ENCODE measurements around the gene F2RL2.
A peak's percentile ranks its signal among the peaks of the same experiment; 100 is the strongest.

Gene F2RL2

DNA sequence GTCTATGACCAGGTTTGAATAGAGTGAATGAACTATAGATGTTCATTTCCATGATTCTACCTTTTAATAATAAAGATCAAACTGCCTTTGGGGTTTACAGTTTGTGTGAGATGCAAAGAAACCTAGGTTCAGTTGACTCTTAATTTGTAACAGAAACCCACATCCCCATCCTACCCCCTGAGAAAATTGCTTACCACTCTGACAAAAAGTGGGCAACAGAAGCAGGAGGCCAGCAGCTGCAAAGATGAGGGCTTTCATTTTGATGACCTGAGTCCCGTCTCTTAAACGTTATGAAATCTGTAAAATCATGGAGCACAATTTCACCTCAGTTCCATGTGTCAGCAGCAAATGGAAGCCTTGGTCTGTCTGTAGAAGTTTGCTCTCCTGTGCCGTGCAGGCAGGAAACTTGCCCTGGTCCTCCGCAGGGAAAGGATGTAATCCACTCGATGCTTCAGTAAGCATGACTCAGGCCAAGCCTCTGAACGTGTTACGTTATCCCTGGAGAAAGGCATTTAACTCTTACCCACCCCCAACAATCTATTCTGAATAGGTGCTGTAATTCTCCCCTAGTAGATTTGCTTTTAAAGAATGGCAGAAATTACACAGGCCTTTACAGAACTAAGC is at the start of gene F2RL2:
TSS of gene F2RL2 (minus strand) at position 431 of the 624 bp plus-strand sequence. CDS start at position 258, 173 bp downstream.
- Histone ChIP-seq H3K9me3 (ENCODE audit: severe bottlenecking) (no peaks in the 10 kb centered on the region), H3K4me3 (ENCODE audit: low read depth, low read length) (no peak within 1 kb of the TSS), H3K27me3 (ENCODE audit: insufficient read depth, low read depth, severe bottlenecking) (no peaks in the 10 kb centered on the region), H3K27ac (no peak within 1 kb of the TSS), H3K36me3 (no peaks in the 10 kb centered on the region)
- no peak for TF ChIP-seq CTCF (IDR thresholded peaks at IDR 0.05; ENCODE audit: low read depth, low read length)
- peak; percentile 30 for DNase-seq

DNA sequence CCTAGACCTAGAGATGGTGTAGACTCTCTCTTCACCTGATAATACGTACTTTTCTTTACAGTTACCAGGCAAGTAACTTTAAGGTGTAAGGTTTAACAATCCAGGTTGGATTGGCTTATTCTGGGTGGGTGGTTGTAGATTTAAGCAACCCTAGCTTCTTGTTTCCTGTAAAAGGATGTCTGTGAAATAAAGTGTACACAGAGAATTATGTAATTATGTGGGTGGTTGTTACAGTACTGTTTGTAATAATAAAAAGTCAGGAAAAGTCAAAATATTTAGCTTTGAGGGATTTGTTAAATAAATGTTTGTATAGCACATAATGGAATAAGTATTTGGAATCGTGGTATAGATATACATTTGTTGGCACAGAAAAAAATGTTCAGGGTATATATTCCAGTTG is 49.0 kb upstream of the F2RL2 start:
- H3K4me3 ChIP-seq (ENCODE audit: low read depth, low read length), result no peak overlapping the region
- no peak for DNase-seq
- peaks cover 18% of the 10 kb centered on the region for H3K36me3 ChIP-seq
- no peaks in the 10 kb centered on the region for H3K9me3 ChIP-seq (ENCODE audit: severe bottlenecking)
- no peak overlapping the region for H3K27ac ChIP-seq
- no peak for TF ChIP-seq CTCF (IDR thresholded peaks at IDR 0.05; ENCODE audit: low read depth, low read length)
- H3K27me3 ChIP-seq (ENCODE audit: insufficient read depth, low read depth, severe bottlenecking), result no peaks in the 10 kb centered on the region

DNA sequence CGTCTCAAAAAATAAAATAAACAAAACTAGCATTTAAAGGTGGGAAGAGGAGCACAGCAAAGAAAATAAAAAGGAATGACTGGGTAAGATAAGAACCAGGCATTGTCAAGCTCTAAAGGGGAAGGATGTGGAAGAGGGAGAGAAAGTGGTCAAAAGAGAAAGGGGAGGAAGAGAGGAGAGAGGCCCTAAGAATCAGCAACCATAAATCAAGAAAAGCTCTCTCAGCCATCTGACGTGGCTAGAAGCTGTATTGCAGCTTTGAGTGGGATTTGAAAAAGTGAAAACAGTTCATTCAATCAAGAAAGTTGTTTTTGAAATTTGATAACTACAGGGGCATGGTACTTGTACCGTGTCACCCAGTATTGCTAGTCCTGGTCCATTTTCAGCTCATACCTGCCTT is 47.3 kb upstream of the F2RL2 start:
- Histone ChIP-seq H3K36me3 (peaks cover 18% of the 10 kb centered on the region), H3K27ac (no peak overlapping the region), H3K4me3 (ENCODE audit: low read depth, low read length) (no peak overlapping the region), H3K9me3 (ENCODE audit: severe bottlenecking) (no peaks in the 10 kb centered on the region), H3K27me3 (ENCODE audit: insufficient read depth, low read depth, severe bottlenecking) (no peaks in the 10 kb centered on the region)
- TF ChIP-seq CTCF (IDR thresholded peaks at IDR 0.05; ENCODE audit: low read depth, low read length), result no peak
- DNase-seq, result no peak

DNA sequence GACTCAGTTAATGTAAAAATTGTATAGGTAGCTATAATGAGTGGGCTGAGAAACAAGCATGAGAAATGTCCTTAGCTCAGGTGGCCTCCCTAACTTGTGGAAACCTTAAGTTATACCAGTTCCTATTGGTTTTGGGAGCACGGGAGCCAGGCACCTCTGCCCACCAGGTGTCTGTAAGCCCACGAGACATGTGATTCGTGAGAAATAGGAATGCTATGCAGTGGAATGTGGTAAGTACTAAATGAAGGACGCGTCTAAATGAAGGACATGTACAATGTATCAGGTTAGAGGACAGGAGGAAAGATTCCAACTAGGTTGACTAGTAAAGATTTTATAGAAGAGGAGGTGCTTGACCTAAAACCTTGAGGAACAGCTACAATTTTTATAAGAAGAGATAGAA is 46.0 kb upstream of the F2RL2 start:
- H3K9me3 ChIP-seq (ENCODE audit: severe bottlenecking), result no peaks in the 10 kb centered on the region
- DNase-seq, result no peak
- H3K36me3 ChIP-seq, result peaks cover 14% of the 10 kb centered on the region
- no peaks in the 10 kb centered on the region for H3K27me3 ChIP-seq (ENCODE audit: insufficient read depth, low read depth, severe bottlenecking)
- no peak overlapping the region for H3K27ac ChIP-seq
- no peak overlapping the region for H3K4me3 ChIP-seq (ENCODE audit: low read depth, low read length)
- no peak for TF ChIP-seq CTCF (IDR thresholded peaks at IDR 0.05; ENCODE audit: low read depth, low read length)

- TF ChIP-seq CTCF (IDR thresholded peaks at IDR 0.05; ENCODE audit: low read depth, low read length), result no peak
- Histone ChIP-seq H3K27me3 (ENCODE audit: insufficient read depth, low read depth, severe bottlenecking) (no peaks in the 10 kb centered on the region), H3K36me3 (peaks cover 14% of the 10 kb centered on the region), H3K4me3 (ENCODE audit: low read depth, low read length) (no peak overlapping the region), H3K27ac (no peak overlapping the region), H3K9me3 (ENCODE audit: severe bottlenecking) (no peaks in the 10 kb centered on the region)
- no peak for DNase-seq
Observed at GRCh38 chr5:76667495-76667894, 44.3 kb upstream of the F2RL2 start.

GRCh38 chr5:76664079-76664478 is 40.9 kb upstream of the F2RL2 start:
- DNase-seq, result no peak
- no peaks in the 10 kb centered on the region for H3K27me3 ChIP-seq (ENCODE audit: insufficient read depth, low read depth, severe bottlenecking)
- no peak overlapping the region for H3K27ac ChIP-seq
- no peak overlapping the region for H3K4me3 ChIP-seq (ENCODE audit: low read depth, low read length)
- no peaks in the 10 kb centered on the region for H3K9me3 ChIP-seq (ENCODE audit: severe bottlenecking)
- peaks cover 3% of the 10 kb centered on the region; the same call in 1 of the 2 replicates for H3K36me3 ChIP-seq
- TF ChIP-seq CTCF (IDR thresholded peaks at IDR 0.05; ENCODE audit: low read depth, low read length), result no peak

Measured in WERI-Rb-1 (cell line).